HG02623 (cell line): ENCODE measurements around the gene CCNC.
"Not testable (repeated sequence)": the region's sequence is repeated elsewhere in the genome, so short reads cannot be mapped to it uniquely, and the experiment has no call there.

Source experiments
- ATAC-seq: cut with Tn5 transposase; IDR thresholded peaks from one replicate; pipeline ENCODE4 v1.9.1; 2021; ENCODE audit warnings: moderate library complexity; ENCODE audit not compliant: unreplicated experiment

CCNC gene

DNA sequence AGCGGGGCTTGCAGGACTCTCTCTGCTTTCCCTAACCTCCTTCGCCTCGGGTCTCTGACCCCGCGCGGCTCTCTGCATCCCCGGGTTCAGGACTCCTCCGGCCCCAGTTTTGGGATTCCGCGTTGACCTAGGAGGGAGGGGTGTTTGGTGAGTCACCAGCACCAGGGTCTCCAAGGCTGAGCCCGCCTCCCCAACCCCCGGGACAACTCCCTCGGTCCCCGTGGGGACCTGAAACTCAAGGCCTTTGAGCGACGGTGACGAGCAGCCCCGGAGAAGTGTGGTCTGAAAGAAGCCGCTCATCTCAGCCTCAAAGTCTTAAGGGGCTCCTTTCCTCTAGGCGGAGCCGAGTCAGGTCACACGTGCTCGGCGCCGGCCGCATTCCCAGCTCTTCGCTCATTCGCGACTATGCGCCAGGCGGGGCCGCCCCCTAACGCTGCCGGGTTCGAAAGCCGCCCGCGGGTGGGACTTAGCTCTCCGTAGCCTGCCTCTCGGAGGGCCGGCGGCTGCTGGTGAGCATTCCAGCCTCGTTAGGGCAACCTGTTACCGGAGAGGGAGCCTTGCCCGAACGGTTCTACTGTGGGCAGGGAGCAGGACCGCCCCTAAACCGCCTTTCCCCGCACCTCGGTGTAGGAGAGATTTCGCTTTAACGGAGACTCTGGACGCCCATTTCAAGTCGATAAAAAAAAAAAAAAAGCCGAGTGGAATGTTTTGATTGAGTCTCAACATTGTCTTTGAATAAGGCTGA lies 35.1 kb upstream of the CCNC start:
- no peak for ATAC-seq

DNA sequence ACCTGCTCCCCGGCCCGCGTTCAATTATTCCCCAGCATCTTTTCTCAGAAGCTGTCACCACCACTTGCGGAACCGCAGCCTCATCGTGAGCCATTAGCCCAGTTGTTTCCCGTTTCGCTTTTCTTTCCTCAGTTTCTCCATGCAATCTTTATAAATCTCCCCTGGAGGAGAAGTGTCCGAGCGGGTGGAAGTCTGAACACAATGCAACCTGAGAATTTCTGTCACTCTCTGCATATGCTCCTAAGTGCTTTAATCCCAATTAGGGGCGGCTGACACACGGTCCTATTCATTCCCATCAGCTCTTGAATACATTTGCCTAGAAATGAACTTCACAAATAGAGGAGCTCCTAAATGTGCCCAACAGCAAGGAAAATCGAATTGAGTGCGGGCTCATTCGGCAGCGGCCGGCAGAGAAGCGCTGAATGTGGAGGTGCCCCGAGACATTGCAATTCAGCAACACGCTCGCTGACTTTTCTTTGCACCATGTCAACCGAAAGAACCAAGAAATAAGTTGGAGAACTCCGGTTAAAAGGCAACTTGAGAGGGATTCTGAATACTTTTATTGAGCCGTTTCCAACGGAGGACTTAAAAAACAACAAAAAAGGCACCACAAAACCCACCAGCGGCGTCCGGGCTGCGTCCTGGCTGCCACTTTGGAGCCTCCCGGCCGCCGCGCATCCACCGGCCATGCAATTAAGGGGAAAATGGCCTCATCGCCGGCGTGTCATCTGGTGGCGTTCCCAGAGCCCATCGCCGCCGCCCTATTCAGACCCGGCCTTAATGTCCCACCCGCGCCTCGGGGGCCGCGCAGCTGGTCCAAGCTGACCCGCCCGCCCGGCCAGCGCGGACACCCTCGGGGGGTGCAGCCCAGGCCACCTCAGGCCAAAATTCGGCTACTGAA lies 34.3 kb upstream of the CCNC start:
- ATAC-seq: no peak

DNA sequence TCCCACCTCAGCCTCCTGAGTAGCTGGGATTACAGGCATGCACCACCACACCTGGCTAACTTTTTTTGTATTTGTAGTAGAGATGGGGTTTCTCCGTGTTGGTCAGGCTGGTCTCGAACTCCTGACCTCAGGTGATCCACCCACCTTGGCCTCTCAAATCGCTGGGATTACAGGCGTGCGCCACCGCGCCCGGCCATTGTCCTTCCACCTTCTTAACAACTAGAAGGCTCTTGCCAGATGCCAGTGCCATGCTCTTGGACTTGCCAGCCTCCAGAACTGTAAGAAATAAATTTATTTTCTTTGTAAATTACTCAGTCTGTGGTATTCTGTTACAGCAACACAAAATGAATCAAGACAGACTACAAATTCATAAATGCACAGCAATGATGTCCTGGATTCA lies 26.2 kb upstream of the CCNC start:
- not testable (repeated sequence) for ATAC-seq

DNA sequence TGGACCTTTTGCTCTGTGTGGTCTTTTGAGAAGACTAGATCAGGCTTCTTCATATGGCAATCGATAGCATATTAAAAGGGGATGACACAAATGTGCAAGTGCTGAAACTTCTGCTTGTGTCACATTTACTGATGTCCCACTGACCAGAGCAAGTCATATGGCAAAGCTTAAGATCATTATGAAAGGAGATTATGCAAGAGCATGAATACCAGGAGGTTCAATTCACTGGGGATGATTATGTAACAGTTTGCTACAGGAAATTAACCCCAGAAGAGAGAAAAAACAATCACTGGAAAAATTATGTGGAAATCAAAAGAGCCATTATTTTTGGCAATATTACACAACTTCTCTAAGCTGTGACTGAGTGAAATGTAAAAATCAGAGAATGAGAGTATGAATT lies 24.4 kb upstream of the CCNC start:
- ATAC-seq: no peak

DNA sequence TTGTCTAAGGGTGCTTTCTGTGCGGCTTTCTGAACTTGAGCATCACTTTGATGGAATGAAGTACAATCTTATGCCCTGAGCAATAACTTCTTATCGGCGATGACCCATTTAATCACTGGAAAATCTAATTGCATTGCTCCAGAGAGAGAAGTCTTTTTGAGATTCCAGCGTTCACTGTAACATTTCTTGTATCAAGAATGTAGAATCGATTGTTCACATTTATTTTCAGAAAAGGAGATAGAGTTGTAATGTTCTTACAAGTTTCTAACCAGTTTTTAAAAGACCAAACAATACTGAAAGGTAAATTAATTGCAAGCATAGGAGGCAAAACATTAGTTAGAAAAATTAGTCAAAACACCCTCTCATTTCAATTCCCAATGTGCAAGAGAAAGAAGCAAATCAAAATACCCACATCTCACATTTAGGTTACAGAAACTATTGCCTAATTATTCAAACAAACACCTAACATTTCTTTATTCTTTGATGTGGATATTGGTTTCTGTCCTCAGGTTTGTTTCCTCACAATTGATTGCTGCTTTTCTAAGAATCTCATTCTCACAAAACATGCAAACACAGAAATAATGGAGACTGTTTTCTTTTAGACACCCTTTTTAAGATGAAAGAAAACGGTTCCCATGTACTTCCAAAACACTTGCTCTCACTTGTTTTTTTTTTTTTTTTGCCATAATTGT lies 23.4 kb upstream of the CCNC start:
- ATAC-seq: no peak

DNA sequence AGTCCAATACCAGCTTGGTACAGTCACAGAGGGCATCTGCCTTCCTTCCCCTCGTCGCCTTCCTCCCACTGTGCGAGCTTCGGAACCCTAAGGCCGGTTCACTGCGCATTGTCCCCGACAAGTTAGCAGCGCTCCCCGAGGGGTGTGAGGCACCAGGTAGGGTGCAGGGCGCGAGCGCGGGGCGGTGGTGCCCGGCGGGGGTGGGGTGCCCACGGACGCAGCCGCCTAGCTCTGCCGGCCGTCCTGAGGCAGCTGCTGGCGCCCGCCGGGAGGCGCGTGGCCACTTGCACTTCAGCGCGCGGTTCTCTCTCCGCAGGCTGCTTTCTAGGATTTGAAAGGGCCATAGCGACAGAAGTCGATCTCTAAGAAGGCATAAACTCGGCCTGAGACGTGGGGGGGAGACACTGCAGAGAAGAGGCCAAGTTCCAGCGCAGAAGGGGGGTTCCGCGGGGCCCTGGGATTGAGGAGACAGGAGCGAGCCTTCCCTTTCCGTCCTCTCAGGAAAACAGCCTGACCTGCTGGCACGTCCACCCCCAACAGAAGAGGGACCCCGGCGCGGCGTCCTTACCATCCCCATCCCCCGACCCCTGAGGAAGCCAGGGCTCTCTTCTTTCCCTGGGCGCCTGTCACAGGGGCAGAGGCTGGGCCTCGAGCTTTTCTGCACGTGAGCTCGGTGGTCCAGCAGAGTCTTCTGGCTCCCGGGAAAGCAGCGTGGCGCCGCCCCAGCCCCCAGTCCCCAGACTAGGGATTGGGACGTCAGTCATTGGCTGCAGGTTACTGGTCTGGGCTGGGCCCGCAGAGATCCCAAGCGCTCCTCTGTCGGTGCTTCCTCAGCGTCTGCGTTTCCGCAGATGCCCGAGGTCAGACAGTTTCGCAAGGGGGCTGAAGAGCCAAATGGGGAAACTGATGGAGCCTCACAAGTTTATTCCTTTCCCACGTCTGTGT lies 22.5 kb upstream of the CCNC start:
- ATAC-seq: no peak

- no peak for ATAC-seq
Observed at GRCh38 chr6:99589907-99590493, 21.5 kb upstream of the CCNC start.

DNA sequence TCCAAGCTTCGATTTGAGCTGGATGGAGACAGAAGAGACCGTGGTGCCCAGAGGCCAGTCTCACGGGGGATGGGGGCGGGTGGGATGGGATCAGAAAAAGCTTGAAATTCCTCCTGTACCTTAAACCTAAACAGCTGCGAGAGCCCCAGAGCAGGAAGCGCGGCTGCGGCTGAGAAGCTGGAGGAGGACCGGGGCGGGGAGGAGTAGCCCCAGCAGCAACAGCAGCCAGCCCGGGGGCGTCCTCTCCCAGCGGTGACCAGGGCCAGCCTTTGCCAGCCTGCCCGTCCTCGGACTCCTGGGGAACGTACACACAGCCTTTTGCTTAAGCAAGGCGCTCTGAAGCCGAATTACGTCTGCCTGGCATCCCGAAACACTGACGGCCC lies 20.8 kb upstream of the CCNC start:
- ATAC-seq: peak; percentile 27

- peak; percentile 91 for ATAC-seq
Observed at GRCh38 chr6:99588618-99589289, 20.3 kb upstream of the CCNC start.

GRCh38 chr6:99587792-99588191 lies 19.3 kb upstream of the CCNC start:
- ATAC-seq: no peak

DNA sequence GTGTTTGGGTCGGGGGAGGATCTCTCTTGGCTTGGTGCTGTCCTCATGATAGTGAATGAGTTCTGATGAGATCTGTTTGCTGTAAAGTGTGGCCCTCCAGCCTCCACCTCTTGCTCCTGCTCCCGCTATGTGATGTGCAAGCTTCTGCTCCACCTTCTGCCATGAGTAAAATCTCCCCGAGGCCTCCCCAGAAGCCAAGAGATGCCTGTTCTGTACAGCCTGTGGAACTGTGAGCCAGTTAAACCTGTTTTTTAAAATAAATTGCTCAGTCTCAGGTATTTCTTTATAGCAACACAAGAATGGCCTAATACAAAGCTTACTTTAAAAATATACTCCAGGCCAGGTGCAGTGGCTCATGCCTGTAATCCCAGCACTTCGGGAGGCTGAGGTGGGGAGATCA lies 11.3 kb upstream of the CCNC start:
- no peak for ATAC-seq

DNA sequence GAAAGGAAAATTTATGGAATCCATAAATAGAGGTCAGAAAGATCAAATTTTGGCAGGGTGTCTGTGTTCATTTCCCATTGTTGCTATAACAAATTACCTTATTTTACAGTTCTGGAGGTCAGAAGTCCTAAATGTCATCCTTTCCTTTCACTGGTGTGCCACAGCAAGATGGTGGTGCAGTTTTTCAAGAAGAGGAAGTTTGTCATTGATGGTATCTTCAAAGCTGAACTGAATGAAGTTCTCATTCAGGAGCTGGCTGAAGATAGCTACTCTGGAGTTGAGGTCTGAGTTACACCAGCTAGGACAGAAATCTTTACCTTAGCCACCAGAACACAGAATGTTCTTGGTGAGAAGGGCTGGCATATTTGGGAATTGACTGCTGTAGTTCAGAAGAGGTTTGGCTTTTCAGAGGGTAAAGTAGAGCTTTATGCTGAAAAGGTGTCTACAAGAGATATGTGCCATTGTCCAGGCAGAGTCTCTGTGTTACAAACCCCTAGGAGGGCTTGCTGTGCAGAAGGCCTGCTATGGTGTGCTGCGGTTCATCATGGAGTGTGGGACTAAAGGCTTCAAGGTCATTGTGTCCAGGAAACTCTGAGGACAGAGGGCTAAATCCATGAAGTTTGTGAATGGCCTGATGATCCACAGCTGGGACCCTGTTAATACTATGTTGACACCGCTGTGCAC lies 7.2 kb upstream of the CCNC start:
- ATAC-seq: no peak

- no peak for ATAC-seq
Observed at GRCh38 chr6:99573980-99574617, 5.6 kb upstream of the CCNC start.

DNA sequence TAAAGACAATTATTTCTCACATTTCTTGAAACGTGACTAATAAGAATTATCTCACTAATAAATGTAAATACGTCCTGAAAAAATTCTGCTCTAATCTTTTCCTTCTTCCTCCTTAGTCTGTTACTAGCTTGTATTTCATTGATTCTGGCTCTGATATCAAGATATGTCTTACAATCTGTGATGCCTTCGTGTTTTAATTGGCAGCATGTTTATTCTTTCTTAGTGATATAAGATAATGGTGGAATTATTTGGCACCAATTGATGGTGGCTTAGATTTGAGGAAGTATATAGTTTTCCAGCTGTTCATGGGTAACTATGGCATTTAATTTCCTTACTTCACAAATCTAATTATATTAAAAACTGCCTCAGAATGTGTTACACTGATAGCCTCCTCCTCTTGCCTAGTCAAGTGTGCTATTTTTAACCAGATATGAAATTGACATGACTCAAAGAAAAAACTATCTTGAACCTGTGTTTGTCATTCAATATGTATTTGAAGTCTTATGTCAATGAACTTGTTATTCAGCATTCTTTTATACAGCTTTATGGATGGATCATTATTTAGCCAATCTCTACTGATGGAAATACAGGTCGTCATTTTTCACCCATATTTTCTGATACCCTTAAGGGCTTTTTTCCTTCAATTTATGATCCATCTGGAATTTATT lies 5.3 kb downstream of the CCNC start:
- no peak for ATAC-seq

DNA sequence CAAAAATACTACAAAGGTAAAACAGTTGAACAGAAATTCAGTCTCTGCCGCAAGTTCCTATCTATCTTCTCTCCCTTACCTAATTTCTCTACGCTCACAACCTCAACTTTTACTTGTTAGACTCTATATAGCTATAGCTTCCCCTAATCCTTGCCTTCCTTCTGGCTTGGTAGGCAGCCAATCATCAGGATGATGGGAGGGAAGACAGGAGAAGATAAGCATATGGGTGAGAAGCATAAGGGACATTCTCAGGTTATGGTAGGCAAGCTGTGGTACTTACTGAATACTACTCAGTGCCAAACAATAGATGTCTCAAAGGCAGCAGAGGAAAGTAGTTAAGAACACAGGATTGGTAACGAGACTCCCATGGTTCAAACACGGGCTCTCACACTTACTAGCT lies 7.8 kb downstream of the CCNC start:
- ATAC-seq: no peak

DNA sequence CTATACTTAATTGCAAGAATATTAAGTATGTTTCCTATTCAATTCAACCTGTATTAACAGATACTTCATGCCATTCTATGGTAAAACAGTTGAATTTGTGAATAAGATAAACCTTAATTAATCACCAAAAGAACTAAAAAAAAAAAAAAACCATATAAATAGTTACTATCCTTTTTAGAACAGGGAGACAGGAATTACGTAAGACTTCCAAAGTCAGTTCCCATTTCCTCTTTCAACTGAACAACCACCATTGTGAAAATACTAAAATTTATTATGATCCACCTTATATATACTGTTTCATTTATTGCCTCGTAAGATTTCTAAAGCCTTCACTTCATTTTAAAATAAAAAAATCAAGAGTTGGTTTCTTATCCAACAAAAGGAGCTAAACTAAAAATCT lies 9.4 kb downstream of the CCNC start:
- no peak for ATAC-seq

- ATAC-seq: no peak
Observed at GRCh38 chr6:99553888-99554287, 14.6 kb downstream of the CCNC start.
